ENCODE measurements around the gene SPARC.
"Not testable (repeated sequence)": the region's sequence is repeated elsewhere in the genome, so short reads cannot be mapped to it uniquely, and the experiment has no call there.

Gene SPARC

DNA sequence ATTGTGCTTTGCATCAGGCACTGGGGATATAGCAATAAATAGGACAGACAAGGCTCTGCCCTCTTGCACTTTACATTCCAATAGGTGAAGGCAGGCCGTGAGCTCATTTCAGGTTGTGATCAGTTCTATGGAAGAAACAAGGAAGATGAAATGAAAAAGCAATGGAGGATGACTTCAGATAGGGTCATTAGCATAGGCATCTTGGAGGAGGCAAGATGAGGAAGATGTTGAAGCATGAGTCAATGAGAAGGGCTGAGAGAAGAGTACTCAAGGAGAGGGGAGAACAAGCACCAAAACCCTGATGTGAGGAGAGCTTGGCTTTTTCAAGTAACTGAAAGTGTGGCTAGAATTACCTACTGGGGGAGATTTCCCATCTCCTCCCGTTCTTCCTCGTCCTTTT lies 5.0 kb upstream of the SPARC start:
- DNase-seq = no peak
- Histone ChIP-seq H3K27me3 (replicated peaks; ENCODE audit: insufficient read depth, low read length) (no peaks in the 10 kb centered on the region), H3K4me2 (ENCODE audit: low read depth, low read length) (no peak overlapping the region), H3K9me3 (replicated peaks; ENCODE audit: insufficient read depth, low read length) (no peaks in the 10 kb centered on the region), H3F3A (ENCODE audit: insufficient read depth, low read length) (no peaks in the 10 kb centered on the region), H3K27ac (ENCODE audit: low read length) (no peak overlapping the region), H2AFZ (ENCODE audit: low read length) (no peak overlapping the region), H3K9me2 (replicated peaks; ENCODE audit: insufficient read depth, low read length) (no peaks in the 10 kb centered on the region), H4K20me1 (ENCODE audit: insufficient read depth, low read length) (no peaks in the 10 kb centered on the region), H3K4me3 (ENCODE audit: low read length) (no peak overlapping the region), H3K36me3 (replicated peaks; ENCODE audit: insufficient read depth, low read length) (no peaks in the 10 kb centered on the region), H3K79me2 (ENCODE audit: low read length) (no peaks in the 10 kb centered on the region), H3K9ac (ENCODE audit: low read length) (no peak overlapping the region), H3K4me1 (ENCODE audit: low read length) (peaks cover 10% of the 10 kb centered on the region)
- no peak for TF ChIP-seq EZH2 (optimal IDR thresholded peaks at IDR 0.05; ENCODE audit: low read depth, low read length)
- TF ChIP-seq EZH2phosphoT487 (IDR thresholded peaks at IDR 0.05; ENCODE audit: low read length) = no peak
- TF ChIP-seq, protein P1, sequence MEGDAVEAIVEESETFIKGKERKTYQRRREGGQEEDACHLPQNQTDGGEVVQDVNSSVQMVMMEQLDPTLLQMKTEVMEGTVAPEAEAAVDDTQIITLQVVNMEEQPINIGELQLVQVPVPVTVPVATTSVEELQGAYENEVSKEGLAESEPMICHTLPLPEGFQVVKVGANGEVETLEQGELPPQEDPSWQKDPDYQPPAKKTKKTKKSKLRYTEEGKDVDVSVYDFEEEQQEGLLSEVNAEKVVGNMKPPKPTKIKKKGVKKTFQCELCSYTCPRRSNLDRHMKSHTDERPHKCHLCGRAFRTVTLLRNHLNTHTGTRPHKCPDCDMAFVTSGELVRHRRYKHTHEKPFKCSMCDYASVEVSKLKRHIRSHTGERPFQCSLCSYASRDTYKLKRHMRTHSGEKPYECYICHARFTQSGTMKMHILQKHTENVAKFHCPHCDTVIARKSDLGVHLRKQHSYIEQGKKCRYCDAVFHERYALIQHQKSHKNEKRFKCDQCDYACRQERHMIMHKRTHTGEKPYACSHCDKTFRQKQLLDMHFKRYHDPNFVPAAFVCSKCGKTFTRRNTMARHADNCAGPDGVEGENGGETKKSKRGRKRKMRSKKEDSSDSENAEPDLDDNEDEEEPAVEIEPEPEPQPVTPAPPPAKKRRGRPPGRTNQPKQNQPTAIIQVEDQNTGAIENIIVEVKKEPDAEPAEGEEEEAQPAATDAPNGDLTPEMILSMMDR (IDR thresholded peaks at IDR 0.05; ENCODE audit: low read length) = no peak

GRCh38 chr5:151689591-151689990 lies 2.9 kb upstream of the SPARC start:
- not testable (repeated sequence) for H3K4me2 ChIP-seq (ENCODE audit: low read depth, low read length); H3K36me3 ChIP-seq (replicated peaks; ENCODE audit: insufficient read depth, low read length); DNase-seq; H3K79me2 ChIP-seq (ENCODE audit: low read length); H2AFZ ChIP-seq (ENCODE audit: low read length); H3K4me3 ChIP-seq (ENCODE audit: low read length); H3K9me3 ChIP-seq (replicated peaks; ENCODE audit: insufficient read depth, low read length); H3K9ac ChIP-seq (ENCODE audit: low read length); H3K9me2 ChIP-seq (replicated peaks; ENCODE audit: insufficient read depth, low read length); H4K20me1 ChIP-seq (ENCODE audit: insufficient read depth, low read length); H3K4me1 ChIP-seq (ENCODE audit: low read length); H3K27ac ChIP-seq (ENCODE audit: low read length); H3F3A ChIP-seq (ENCODE audit: insufficient read depth, low read length); H3K27me3 ChIP-seq (replicated peaks; ENCODE audit: insufficient read depth, low read length)

- Histone ChIP-seq H3K27ac (ENCODE audit: low read length) (no peak overlapping the region), H3K4me2 (ENCODE audit: low read depth, low read length) (no peak overlapping the region), H3K27me3 (replicated peaks; ENCODE audit: insufficient read depth, low read length) (no peaks in the 10 kb centered on the region), H3K9me3 (replicated peaks; ENCODE audit: insufficient read depth, low read length) (no peaks in the 10 kb centered on the region), H3K79me2 (ENCODE audit: low read length) (no peaks in the 10 kb centered on the region), H3K36me3 (replicated peaks; ENCODE audit: insufficient read depth, low read length) (no peaks in the 10 kb centered on the region), H4K20me1 (ENCODE audit: insufficient read depth, low read length) (no peaks in the 10 kb centered on the region), H3F3A (ENCODE audit: insufficient read depth, low read length) (no peaks in the 10 kb centered on the region), H2AFZ (ENCODE audit: low read length) (no peak overlapping the region), H3K9me2 (replicated peaks; ENCODE audit: insufficient read depth, low read length) (no peaks in the 10 kb centered on the region), H3K9ac (ENCODE audit: low read length) (no peak overlapping the region), H3K4me1 (ENCODE audit: low read length) (peaks cover 10% of the 10 kb centered on the region), H3K4me3 (ENCODE audit: low read length) (no peak overlapping the region)
- no peak for DNase-seq
- no peak for TF ChIP-seq EZH2phosphoT487 (IDR thresholded peaks at IDR 0.05; ENCODE audit: low read length)
- TF ChIP-seq, protein P1 (IDR thresholded peaks at IDR 0.05; ENCODE audit: low read length) = no peak
- TF ChIP-seq EZH2 (optimal IDR thresholded peaks at IDR 0.05; ENCODE audit: low read depth, low read length) = no peak
These were observed 1.7 kb upstream of the SPARC start for GRCh38 chr5:151688436-151688835.

GRCh38 chr5:151685749-151686673 lies 704 bp downstream of the SPARC start:
- H3K4me2 ChIP-seq (ENCODE audit: low read depth, low read length) = peak overlapping the region; percentile 74
- H3F3A ChIP-seq (ENCODE audit: insufficient read depth, low read length) = no peaks in the 10 kb centered on the region
- H3K79me2 ChIP-seq (ENCODE audit: low read length) = no peaks in the 10 kb centered on the region
- no peaks in the 10 kb centered on the region for H3K36me3 ChIP-seq (replicated peaks; ENCODE audit: insufficient read depth, low read length)
- peaks cover 10% of the 10 kb centered on the region for H3K4me1 ChIP-seq (ENCODE audit: low read length)
- H3K27ac ChIP-seq (ENCODE audit: low read length) = no peak overlapping the region
- H2AFZ ChIP-seq (ENCODE audit: low read length) = peak overlapping the region; percentile 62
- H3K9ac ChIP-seq (ENCODE audit: low read length) = peak overlapping the region; percentile 37; the same call in 1 of the 2 replicates
- H3K9me3 ChIP-seq (replicated peaks; ENCODE audit: insufficient read depth, low read length) = no peaks in the 10 kb centered on the region
- H3K4me3 ChIP-seq (ENCODE audit: low read length) = peak overlapping the region; percentile 56
- H3K9me2 ChIP-seq (replicated peaks; ENCODE audit: insufficient read depth, low read length) = no peaks in the 10 kb centered on the region
- H3K27me3 ChIP-seq (replicated peaks; ENCODE audit: insufficient read depth, low read length) = no peaks in the 10 kb centered on the region
- no peak for DNase-seq
- TF ChIP-seq, protein P1 (IDR thresholded peaks at IDR 0.05; ENCODE audit: low read length) = no peak
- TF ChIP-seq EZH2phosphoT487 (IDR thresholded peaks at IDR 0.05; ENCODE audit: low read length) (no peak), EZH2 (optimal IDR thresholded peaks at IDR 0.05; ENCODE audit: low read depth, low read length) (no peak)
- no peaks in the 10 kb centered on the region for H4K20me1 ChIP-seq (ENCODE audit: insufficient read depth, low read length)
